K562 (cell line): ENCODE data around the gene ALG12. TPM values are rescaled to one million over a fixed set of nuclear protein-coding genes. Genes with fewer than 3 reads are reported as not detected.

Source experiments
- CHD2 ChIP-seq: IDR thresholded peaks from 2 replicates; pipeline ENCODE4 v1.6.1; 2011; ENCODE audit warnings: low read depth, low read length
- DNMT1 ChIP-seq: fragments of 450-650 bp; IDR thresholded peaks from 2 replicates; pipeline ENCODE4 v1.6.1; 2016; ENCODE audit warnings: antibody characterized with exemption, mild to moderate bottlenecking
- EGR1 ChIP-seq: fragments of 450-650 bp; conservative IDR thresholded peaks from 2 replicates; pipeline ENCODE4 v1.6.1; 2017; ENCODE audit warnings: mild to moderate bottlenecking
- HDAC8 ChIP-seq: fragments of 450-650 bp; IDR thresholded peaks from 2 replicates; pipeline ENCODE4 v1.6.1; 2016; ENCODE audit warnings: mild to moderate bottlenecking, missing genetic modification characterization, moderate library complexity, missing compliant biosample characterization
- HNRNPH1 ChIP-seq: fragments of 200-400 bp; formaldehyde crosslinking; optimal IDR thresholded peaks from 2 replicates; pipeline ENCODE3; 2017; ENCODE audit warnings: low read depth, mild to moderate bottlenecking, low read length, moderate library complexity
- ILK ChIP-seq: fragments of 450-650 bp; IDR thresholded peaks from 2 replicates; pipeline ENCODE4 v1.6.1; 2016; ENCODE audit warnings: missing genetic modification characterization, low read depth, mild to moderate bottlenecking, missing compliant biosample characterization, moderate library complexity, borderline replicate concordance
- KHSRP ChIP-seq: fragments of 450-650 bp; IDR thresholded peaks from 2 replicates; pipeline ENCODE4 v1.6.1; 2017
- NCOR1 ChIP-seq: fragments of 450-650 bp; IDR thresholded peaks from 2 replicates; pipeline ENCODE4 v1.6.1; 2016; ENCODE audit warnings: mild to moderate bottlenecking, moderate library complexity
- NEUROD1 ChIP-seq: fragments of 150-350 bp; IDR thresholded peaks from 2 replicates; pipeline ENCODE4 v1.6.1; 2014; ENCODE audit warnings: borderline replicate concordance, low read length, low read depth; ENCODE audit not compliant: partially characterized antibody
- POLR2G ChIP-seq: fragments of 200-400 bp; formaldehyde crosslinking; IDR thresholded peaks from 2 replicates; pipeline ENCODE4 v1.6.1; 2017; ENCODE audit warnings: low read depth, mild to moderate bottlenecking, antibody characterized with exemption, low read length, moderate library complexity
- RBM25 ChIP-seq: fragments of 200-400 bp; formaldehyde crosslinking; IDR thresholded peaks from 2 replicates; pipeline ENCODE4 v1.6.1; 2018; ENCODE audit warnings: low read length, low read depth, moderate library complexity; ENCODE audit not compliant: severe bottlenecking
- SMAD4 ChIP-seq: fragments of 250-450 bp; sonication (Bioruptor Pico); conservative IDR thresholded peaks from 2 replicates; pipeline ENCODE4 v1.8.0; 2021; ENCODE audit warnings: inconsistent platforms, mild to moderate bottlenecking, moderate library complexity
- SOX6 ChIP-seq: fragments of 450-650 bp; IDR thresholded peaks from 2 replicates; pipeline ENCODE4 v1.6.1; 2014; ENCODE audit warnings: mild to moderate bottlenecking
- TBP ChIP-seq: optimal IDR thresholded peaks from 2 replicates; pipeline ENCODE3; 2011; ENCODE audit warnings: low read depth, low read length, improper control_type of control experiment
- U2AF1 ChIP-seq: fragments of 200-400 bp; formaldehyde crosslinking; optimal IDR thresholded peaks from 2 replicates; pipeline ENCODE3; 2017; ENCODE audit warnings: mild to moderate bottlenecking, low read depth, low read length, moderate library complexity
- YY1 ChIP-seq, 3 experiments: IDR thresholded peaks; 2 replicates each; pipeline ENCODE4 v1.6.1; 2011; ENCODE audit warnings: low read length in 2 of 3, mild to moderate bottlenecking in 2 of 3, moderate library complexity in 2 of 3, borderline replicate concordance in 1 of 3, control low read depth in 1 of 3, low read depth in 1 of 3; ENCODE audit not compliant: insufficient read depth in 3 of 3, insufficient replicate concordance in 2 of 3, control insufficient read depth in 1 of 3, insufficient read length in 1 of 3; ENCODE audit errors: extremely low read depth in 1 of 3
- ZNF224 ChIP-seq: sonication (generic); formaldehyde crosslinking; IDR thresholded peaks from 2 replicates; pipeline ENCODE4 v1.8.0; 2022; ENCODE audit warnings: mild to moderate bottlenecking, missing genetic modification reagents
- ZNF764 ChIP-seq: fragments of 250-450 bp; sonication (Bioruptor Pico); IDR thresholded peaks from 2 replicates; pipeline ENCODE4 v1.4.0; 2020; ENCODE audit warnings: low read depth, mild to moderate bottlenecking, moderate library complexity
- polyA plus RNA-seq, 8 experiments: library from polyadenylated mRNA; depleted of rRNA in 4 of 8; stranded (reverse) in 5 of 8; unstranded in 3 of 8; fragments of >200 nt; fragmentation: Nextera tagmentation in 2 of 8; fragmentation: Illumina TruSeq in 1 of 8; extraction: Ambion mirVana in 2 of 8; extraction: Trizol in 1 of 8; gene quantifications; 2 replicates each; pipeline versions ENCODE4 v1.2.1 to v1.2.3, GENCODE V29; 2011 to 2014; ENCODE audit warnings: inconsistent platforms in 1 of 8, missing spikeins in 1 of 8
- total RNA-seq, 7 experiments: library from RNA; depleted of rRNA in 6 of 7; stranded (reverse); fragments of >200 nt in 6 of 7; fragmentation: Illumina TruSeq in 2 of 7; extraction: Trizol in 2 of 7; gene quantifications; 2 replicates each; pipeline versions ENCODE4 v1.2.1 to v1.2.3, GENCODE V29; 2011 to 2021; ENCODE audit warnings: low replicate concordance in 1 of 7
- TF ChIP-seq, protein P1 (sequence below): fragments of 250-450 bp; sonication (Bioruptor Pico); IDR thresholded peaks from 2 replicates; pipeline ENCODE4 v1.9.0; 2021; ENCODE audit warnings: mild to moderate bottlenecking, inconsistent platforms
- TF ChIP-seq, protein P2 (sequence below): sonication (generic); formaldehyde crosslinking; IDR thresholded peaks from 2 replicates; pipeline ENCODE4 v1.5.0; 2020; ENCODE audit warnings: missing genetic modification reagents
- TF ChIP-seq, protein P3 (sequence below), 3 experiments: fragments of 200-800 bp in 1 of 3; sonication (Bioruptor generic) in 1 of 3; sonication (generic) in 1 of 3; formaldehyde crosslinking in 1 of 3; IDR thresholded peaks; 2 replicates each; pipeline versions ENCODE4 v1.6.1 to v1.8.0; 2016 to 2022; ENCODE audit warnings: mild to moderate bottlenecking in 2 of 3, missing compliant biosample characterization in 2 of 3, missing genetic modification characterization in 2 of 3, missing genetic modification reagents in 1 of 3
- TF ChIP-seq, protein P4 (sequence below): sonication (generic); IDR thresholded peaks from 2 replicates; pipeline ENCODE4 v1.6.1; 2016

Gene ALG12
- total and polyA plus RNA-seq, 9 of the 15 experiments (the other 6 are each of a cell fraction or from before 2014, with no cell fraction given) = 0.20 to 8.5 (median 3.4) TPM

DNA sequence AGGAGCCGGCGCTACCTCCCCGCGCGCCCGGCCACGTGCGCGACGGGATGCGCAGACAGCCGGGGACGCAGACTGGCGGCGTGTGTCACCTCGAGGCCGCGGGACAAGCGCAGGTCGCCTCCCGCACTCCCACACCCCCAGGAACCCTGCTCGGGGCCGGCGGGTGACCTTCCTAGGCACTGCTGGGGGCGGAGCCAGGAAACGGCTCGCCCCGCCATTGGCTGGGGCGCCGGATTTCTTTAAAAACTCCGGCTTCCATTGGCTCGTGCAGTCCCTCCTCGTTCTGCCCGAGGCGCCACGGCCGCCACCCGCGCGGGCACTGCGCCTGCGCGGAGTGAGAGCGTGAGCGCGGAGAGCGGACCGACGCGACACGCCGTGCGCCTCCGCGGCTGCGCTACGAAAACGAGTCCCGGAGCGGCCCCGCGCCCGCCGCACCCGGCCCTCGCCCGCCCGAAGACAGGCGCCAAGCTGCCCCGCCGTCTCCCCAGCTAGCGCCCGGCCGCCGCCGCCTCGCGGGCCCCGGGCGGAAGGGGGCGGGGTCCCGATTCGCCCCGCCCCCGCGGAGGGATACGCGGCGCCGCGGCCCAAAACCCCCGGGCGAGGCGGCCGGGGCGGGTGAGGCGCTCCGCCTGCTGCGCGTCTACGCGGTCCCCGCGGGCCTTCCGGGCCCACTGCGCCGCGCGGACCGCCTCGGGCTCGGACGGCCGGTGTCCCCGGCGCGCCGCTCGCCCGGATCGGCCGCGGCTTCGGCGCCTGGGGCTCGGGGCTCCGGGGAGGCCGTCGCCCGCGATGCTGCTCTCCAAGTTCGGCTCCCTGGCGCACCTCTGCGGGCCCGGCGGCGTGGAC lies 42.1 kb upstream of the ALG12 start, which contains the start of gene PIM3 (continued):
- peak; percentile 69 for TF ChIP-seq CHD2
- TF ChIP-seq ILK (tag) = no peak
- no peak for TF ChIP-seq DNMT1
- TF ChIP-seq, protein P1, sequence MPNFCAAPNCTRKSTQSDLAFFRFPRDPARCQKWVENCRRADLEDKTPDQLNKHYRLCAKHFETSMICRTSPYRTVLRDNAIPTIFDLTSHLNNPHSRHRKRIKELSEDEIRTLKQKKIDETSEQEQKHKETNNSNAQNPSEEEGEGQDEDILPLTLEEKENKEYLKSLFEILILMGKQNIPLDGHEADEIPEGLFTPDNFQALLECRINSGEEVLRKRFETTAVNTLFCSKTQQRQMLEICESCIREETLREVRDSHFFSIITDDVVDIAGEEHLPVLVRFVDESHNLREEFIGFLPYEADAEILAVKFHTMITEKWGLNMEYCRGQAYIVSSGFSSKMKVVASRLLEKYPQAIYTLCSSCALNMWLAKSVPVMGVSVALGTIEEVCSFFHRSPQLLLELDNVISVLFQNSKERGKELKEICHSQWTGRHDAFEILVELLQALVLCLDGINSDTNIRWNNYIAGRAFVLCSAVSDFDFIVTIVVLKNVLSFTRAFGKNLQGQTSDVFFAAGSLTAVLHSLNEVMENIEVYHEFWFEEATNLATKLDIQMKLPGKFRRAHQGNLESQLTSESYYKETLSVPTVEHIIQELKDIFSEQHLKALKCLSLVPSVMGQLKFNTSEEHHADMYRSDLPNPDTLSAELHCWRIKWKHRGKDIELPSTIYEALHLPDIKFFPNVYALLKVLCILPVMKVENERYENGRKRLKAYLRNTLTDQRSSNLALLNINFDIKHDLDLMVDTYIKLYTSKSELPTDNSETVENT (CRISPR knock-in tag) = peak; percentile 66; the same call in 1 of the 2 replicates
- no peak for TF ChIP-seq ZNF224
- peak; percentile 46 for TF ChIP-seq EGR1
- TF ChIP-seq YY1 (IDR thresholded peaks at IDR 0.05; ENCODE audit: borderline replicate concordance in 1 of 3, control insufficient read depth in 1 of 3, extremely low read depth in 1 of 3, insufficient read depth in 3 of 3, insufficient read length in 1 of 3, insufficient replicate concordance in 2 of 3, low read depth in 1 of 3, low read length in 2 of 3) = peak in 2 of 3 experiments; percentile 27 to 46
- no peak for TF ChIP-seq ZNF764 (CRISPR knock-in tag)
- TF ChIP-seq KHSRP = no peak
- peak; percentile 84 for TF ChIP-seq TBP
- TF ChIP-seq RBM25 = peak; percentile 88
- TF ChIP-seq NCOR1 = peak; percentile 23; the same call in 1 of the 2 replicates
- TF ChIP-seq SOX6 = 0 out of 2 replicates have a peak, but pooled peaks have one; percentile 32
- TF ChIP-seq HNRNPH1 = no peak
- no peak for TF ChIP-seq HDAC8 (tag)
- TF ChIP-seq, protein P2, sequence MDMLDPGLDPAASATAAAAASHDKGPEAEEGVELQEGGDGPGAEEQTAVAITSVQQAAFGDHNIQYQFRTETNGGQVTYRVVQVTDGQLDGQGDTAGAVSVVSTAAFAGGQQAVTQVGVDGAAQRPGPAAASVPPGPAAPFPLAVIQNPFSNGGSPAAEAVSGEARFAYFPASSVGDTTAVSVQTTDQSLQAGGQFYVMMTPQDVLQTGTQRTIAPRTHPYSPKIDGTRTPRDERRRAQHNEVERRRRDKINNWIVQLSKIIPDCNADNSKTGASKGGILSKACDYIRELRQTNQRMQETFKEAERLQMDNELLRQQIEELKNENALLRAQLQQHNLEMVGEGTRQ = peak; percentile 34; the same call in 1 of the 2 replicates
- TF ChIP-seq, protein P3, sequence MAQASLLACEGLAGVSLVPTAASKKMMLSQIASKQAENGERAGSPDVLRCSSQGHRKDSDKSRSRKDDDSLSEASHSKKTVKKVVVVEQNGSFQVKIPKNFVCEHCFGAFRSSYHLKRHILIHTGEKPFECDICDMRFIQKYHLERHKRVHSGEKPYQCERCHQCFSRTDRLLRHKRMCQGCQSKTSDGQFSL (CRISPR knock-in tag; IDR thresholded peaks at IDR 0.05) = no peak; the same call in 1 of the 2 replicates
- TF ChIP-seq, protein P3 (tag; IDR thresholded peaks at IDR 0.05) = 0 out of 4 replicates have a peak, but pooled peaks of 1 of the 2 experiments have one; percentile 37
- TF ChIP-seq NEUROD1 = no peak
- TF ChIP-seq POLR2G = peak; percentile 84
- TF ChIP-seq, protein P4, sequence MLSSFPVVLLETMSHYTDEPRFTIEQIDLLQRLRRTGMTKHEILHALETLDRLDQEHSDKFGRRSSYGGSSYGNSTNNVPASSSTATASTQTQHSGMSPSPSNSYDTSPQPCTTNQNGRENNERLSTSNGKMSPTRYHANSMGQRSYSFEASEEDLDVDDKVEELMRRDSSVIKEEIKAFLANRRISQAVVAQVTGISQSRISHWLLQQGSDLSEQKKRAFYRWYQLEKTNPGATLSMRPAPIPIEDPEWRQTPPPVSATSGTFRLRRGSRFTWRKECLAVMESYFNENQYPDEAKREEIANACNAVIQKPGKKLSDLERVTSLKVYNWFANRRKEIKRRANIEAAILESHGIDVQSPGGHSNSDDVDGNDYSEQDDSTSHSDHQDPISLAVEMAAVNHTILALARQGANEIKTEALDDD = no peak
- peak; percentile 93 for TF ChIP-seq SMAD4 (CRISPR knock-in tag)
- no peak for TF ChIP-seq U2AF1
